ENCODE data around the gene PRDM4. TPM values are rescaled to one million over a fixed set of nuclear protein-coding genes. Genes with fewer than 3 reads are reported as not detected.
A peak's percentile ranks its signal among the peaks of the same experiment; 100 is the strongest.

Gene PRDM4
- total and polyA plus RNA-seq, 8 donors: 8.3 to 207 (median 35.9) TPM

DNA sequence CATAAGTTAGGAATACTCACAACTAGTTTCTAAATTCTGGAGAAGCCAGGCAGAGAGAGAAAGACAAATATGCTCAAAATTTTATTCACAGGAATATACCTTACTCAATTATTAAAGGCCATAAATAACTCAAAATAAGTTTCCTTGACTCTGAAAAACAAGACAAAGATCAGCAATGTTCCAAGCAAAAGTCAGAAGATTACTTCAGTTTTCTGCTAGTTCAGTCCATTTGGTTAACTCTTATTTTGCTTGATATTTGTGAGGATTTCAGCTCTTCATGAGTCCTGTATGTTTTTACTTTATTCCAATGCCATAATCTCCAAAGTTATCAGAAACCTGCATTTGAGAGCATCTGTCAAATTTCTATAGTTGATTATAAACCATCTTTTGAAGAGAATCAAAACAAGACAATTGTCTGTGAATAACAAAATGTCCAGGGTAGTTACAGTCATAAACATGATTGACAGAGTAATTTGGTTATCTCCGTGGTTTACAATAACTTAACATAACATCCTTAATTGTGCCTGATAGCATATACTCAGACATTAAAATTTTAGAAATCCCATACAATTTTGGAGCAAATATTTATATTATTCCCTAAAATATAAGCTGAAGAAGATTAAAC lies 30.6 kb upstream of the PRDM4 start:
- Histone ChIP-seq H3K9me3 (no peaks in the 10 kb centered on the region), H3K27me3 (peaks cover 0 to 6% (median 0%) of the 10 kb centered on the region in 3 donors), H3K36me3 (no peaks in the 10 kb centered on the region), H3K4me1 (peaks cover 0 to 10% (median 0%) of the 10 kb centered on the region in 4 donors), H3K4me3 (no peak overlapping the region), H3K27ac (no peak overlapping the region)
- TF ChIP-seq POLR2A (IDR thresholded peaks at IDR 0.05) (no peak), EP300 (IDR thresholded peaks at IDR 0.05) (no peak)
- TF ChIP-seq, protein P1, sequence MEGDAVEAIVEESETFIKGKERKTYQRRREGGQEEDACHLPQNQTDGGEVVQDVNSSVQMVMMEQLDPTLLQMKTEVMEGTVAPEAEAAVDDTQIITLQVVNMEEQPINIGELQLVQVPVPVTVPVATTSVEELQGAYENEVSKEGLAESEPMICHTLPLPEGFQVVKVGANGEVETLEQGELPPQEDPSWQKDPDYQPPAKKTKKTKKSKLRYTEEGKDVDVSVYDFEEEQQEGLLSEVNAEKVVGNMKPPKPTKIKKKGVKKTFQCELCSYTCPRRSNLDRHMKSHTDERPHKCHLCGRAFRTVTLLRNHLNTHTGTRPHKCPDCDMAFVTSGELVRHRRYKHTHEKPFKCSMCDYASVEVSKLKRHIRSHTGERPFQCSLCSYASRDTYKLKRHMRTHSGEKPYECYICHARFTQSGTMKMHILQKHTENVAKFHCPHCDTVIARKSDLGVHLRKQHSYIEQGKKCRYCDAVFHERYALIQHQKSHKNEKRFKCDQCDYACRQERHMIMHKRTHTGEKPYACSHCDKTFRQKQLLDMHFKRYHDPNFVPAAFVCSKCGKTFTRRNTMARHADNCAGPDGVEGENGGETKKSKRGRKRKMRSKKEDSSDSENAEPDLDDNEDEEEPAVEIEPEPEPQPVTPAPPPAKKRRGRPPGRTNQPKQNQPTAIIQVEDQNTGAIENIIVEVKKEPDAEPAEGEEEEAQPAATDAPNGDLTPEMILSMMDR (IDR thresholded peaks at IDR 0.05): no peak
- WGBS, 5 donors: 61 to 88% (median 85%) methylated on average over 1 of the region's 1 CpG
- no peak for DNase-seq
- intact Hi-C loops (cut with DNase I; ENCODE audit: low total_unique reads): no loop called here

DNA sequence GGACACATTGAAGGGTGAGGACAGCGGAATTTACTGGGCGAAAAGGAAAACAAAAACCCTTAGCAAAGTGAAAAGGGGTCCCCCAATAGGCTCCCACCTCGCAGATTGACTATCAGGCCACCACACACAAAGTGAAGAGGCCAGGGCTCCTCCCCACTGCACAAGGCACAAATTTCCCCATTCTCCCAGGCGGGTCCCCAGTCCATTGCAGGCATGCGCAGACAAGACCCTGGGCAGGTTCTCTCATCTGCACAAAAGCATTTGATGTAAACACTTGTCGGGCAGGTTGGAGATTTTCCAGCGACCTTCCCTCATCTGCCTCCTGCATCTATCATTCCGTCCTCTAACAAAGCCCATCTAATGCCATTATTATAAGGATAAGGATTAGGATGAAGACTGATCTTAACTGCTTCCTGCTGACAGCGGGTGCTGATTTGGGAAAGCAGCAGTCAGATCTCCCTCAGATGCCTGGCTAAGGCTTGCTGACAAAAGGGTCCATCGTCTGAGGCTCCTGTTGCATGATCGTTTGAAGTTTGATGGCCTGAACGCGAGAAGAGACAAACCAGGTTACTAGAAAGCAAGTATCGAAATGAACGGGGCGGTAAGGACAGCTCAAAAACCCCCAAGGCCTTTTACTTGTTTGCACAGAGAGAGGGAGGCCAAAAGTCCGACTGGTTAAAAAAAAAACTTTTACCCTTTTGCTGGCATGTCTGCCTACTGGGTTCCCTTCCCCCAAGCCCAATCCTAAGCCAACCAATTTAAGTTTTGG lies 27.9 kb upstream of the PRDM4 start:
- 72 to 77% (median 76%) methylated on average over 17 of the region's 17 CpGs for WGBS, 5 donors
- H3K4me1 ChIP-seq: peaks cover 0 to 12% (median 7%) of the 10 kb centered on the region in 4 donors
- peaks cover 0 to 3% (median 0%) of the 10 kb centered on the region in 3 donors for H3K27me3 ChIP-seq
- H3K36me3 ChIP-seq: no peaks in the 10 kb centered on the region
- H3K27ac ChIP-seq: no peak overlapping the region
- no peaks in the 10 kb centered on the region for H3K9me3 ChIP-seq
- no peak for DNase-seq
- no peak overlapping the region for H3K4me3 ChIP-seq
- intact Hi-C loops (cut with DNase I; ENCODE audit: low total_unique reads): no loop called here
- TF ChIP-seq POLR2A (IDR thresholded peaks at IDR 0.05) (no peak), POLR2AphosphoS5 (IDR thresholded peaks at IDR 0.05) (no peak), EP300 (IDR thresholded peaks at IDR 0.05) (no peak)
- TF ChIP-seq, protein P1 (IDR thresholded peaks at IDR 0.05): no peak

DNA sequence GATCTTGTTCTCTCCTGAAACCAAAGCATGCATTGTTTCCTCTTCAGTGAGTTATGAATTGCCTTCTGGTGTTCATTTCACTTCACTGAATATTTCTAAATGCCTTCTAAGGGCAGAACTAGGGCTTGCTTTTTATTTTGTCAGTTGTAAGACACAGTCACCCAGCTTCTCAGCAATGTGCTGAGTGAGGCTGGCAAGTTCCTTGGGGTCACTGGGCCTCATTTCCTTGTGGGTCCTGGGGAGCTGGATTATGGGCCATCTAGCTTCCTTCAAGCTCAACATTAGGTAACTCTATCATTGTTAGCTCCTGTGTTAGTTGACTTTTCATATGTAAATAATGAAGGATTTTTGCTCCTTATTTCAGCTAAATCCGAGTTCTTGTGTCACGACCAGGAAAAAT lies 27.3 kb upstream of the PRDM4 start:
- DNase-seq: no peak
- Histone ChIP-seq H3K36me3 (no peaks in the 10 kb centered on the region), H3K9me3 (no peaks in the 10 kb centered on the region), H3K4me3 (no peak overlapping the region), H3K27me3 (no peaks in the 10 kb centered on the region), H3K4me1 (peaks cover 0 to 18% (median 7%) of the 10 kb centered on the region in 4 donors), H3K27ac (no peak overlapping the region)
- WGBS, 5 donors: 26 to 60% (median 45%) methylated on average over 2 of the region's 2 CpGs
- intact Hi-C loops (cut with DNase I; ENCODE audit: low total_unique reads): no loop called here
- TF ChIP-seq, protein P1 (IDR thresholded peaks at IDR 0.05): no peak
- no peak for TF ChIP-seq POLR2AphosphoS5 (IDR thresholded peaks at IDR 0.05)
- TF ChIP-seq POLR2A (IDR thresholded peaks at IDR 0.05): no peak
- no peak for TF ChIP-seq EP300 (IDR thresholded peaks at IDR 0.05)

DNA sequence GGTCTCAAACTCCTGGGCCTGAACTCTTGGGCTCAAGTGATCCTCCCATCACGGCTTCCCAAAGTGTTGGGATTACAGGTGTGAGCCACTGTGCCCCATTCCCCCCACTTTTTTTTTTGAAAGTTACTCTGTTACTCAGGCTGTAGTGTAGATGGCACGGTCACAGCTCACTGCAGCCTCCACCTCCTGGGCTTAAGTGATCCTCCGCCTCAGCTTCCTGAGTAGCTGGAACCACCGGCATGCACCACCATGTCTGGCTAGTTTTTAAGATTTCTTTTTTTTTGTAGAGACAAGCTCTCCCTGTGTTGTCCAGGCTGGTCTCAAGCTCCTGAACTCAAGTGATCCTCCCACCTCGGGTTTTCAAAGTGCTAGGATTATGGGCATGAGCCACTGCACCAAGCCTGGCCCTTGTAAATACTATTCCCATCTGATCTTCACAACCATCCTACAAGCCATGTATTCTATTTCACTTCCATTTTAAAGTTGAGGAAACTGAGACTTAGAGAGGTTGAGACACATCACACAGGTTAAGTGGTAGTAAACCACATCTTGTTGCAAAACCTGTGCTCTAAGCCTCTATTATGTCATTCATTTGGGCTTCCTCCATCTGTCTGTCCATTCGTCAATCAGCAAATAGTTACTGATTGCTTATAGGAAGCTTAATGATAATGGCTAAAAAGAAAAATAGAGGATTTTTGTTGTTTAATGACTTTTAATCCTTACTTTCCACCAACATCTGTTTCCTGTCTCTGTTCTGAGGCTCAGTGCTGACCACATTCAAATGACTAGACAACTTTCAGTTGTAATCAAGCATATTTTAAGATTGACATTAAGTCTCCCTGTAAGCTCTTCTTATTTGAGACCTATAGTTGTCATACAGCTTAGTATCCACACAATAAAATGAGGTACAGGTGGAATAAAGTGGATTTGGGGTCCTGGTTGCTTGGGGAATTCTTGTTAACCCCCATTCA lies 22.8 kb upstream of the PRDM4 start:
- DNase-seq: no peak
- intact Hi-C loops (cut with DNase I; ENCODE audit: low total_unique reads): no loop called here
- 56 to 75% (median 65%) methylated on average over 6 of the region's 6 CpGs for WGBS, 5 donors
- Histone ChIP-seq H3K36me3 (no peaks in the 10 kb centered on the region), H3K4me3 (no peak overlapping the region), H3K27me3 (no peaks in the 10 kb centered on the region), H3K27ac (peak overlapping the region in 1 of 5 donors; percentile 16), H3K4me1 (peaks cover 0 to 18% (median 6%) of the 10 kb centered on the region in 4 donors), H3K9me3 (no peaks in the 10 kb centered on the region)
- TF ChIP-seq EP300 (IDR thresholded peaks at IDR 0.05) (no peak), POLR2AphosphoS5 (IDR thresholded peaks at IDR 0.05) (no peak), POLR2A (IDR thresholded peaks at IDR 0.05) (no peak)
- TF ChIP-seq, protein P1 (IDR thresholded peaks at IDR 0.05): no peak
